UCSD-AML1 (cell line): ENCODE measurements around the gene GRAMD2A.
A peak's percentile ranks its signal among the peaks of the same experiment; 100 is the strongest.

Experiments used
- DNase-seq: peaks from one replicate; lab custom pipeline; 2025; ENCODE audit not compliant: unreplicated experiment; lab: John Stamatoyannopoulos, UW

Gene GRAMD2A

DNA sequence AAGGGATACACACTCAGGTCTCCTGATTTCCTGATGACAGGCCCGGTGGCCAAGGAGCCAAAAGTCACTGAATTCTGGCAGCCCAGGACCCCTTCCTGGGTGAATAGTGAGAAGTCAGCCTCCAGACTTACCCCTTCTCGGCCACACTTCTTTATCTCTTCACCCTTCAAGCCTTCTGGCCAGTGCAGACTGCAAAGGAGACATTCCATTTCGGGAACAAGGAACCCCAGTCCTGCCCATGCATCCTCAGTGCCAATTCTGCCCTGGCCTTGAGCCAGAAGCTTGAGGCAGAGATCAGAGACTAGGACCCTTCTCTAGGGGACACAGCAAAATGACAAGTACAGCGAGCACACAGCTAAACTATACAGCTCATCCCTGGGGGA, 28.8 kb downstream of the GRAMD2A start:
- DNase-seq, result no peak

DNA sequence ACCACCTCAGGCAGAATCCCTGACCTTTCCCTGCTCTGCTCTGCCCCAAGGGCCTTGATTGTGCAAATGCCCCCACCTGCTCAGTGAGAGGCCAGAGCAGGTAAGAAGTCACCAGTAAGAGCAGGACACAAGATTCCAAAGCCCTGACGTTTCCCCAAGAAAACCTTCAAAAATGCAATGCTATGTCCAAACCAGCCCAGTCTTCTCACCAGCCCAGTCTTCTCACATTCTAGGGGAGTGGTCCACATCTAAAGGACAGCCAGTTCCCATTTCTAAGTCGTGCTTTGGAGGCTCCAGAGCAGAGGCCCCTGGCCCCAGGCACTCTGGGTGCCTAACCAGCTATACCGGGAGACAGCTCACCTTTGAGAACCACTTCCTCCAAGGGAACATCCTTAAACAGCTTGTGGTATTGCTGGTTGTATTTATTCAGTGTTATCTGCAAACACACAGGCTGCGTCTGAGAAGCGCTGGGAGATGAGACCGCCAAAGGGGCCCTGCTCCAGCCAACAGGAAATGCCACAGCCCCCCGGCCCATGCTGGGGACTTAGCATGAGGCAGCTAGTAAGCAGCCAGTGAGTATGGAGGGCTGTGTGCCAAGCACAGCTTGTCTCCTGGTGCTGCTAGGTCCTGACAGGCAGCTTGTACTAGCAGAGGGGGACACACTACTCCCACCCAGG, 29.3 kb downstream of the GRAMD2A start:
- peak; percentile 28 for DNase-seq

DNA sequence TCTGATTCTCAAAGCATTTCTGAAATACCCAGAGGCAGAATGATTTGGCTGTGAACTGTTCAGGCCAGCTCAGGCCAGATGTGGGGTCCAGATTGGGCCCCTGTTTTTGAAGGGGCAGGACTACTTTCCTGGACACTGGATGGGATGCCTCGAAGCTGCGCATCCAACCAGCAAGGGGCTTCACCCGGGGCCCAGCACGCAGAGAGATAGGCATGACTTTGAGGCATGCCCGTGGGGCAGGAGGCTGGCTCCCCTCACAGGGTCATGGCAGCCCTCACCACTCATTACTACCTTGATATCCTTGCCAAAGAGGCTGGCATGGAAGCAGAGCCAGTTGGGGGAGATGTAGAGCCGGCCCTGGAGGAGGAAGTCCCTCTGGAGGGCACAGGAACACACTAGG, 30.1 kb downstream of the GRAMD2A start:
- no peak for DNase-seq

DNA sequence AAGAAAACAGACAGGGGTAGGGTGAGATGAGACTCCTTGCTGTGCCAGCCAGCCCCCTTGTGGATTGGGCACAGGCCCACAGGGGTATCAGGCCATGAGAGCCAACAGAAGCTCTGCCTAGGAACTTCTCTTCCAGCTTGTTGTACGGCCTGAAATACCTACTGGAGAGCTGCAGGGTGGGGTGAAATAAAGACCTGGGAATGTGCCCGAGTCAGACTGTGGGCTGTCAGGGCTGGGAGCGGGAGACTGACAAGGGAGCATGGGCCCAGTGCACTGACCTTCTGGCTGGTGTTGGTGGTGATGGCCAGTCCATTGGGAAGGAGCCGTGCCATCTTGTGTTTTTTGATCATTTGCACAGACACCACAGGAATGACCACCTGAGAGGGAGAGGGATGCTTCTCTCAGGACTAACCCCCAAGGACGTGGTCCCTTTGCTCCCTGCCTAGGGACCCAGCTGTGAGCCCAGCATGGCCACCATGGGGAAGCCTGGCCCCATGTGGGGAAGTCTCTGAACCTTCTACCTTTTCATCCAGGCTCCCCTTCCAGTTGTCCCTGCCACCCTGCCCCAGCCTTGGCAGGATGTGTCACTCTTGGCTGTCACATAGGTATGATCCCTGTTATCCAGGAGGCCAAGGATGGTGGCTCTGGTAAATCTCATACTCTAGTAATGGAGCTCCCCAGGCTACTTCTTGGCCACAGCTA, 30.7 kb downstream of the GRAMD2A start:
- DNase-seq, result no peak

DNA sequence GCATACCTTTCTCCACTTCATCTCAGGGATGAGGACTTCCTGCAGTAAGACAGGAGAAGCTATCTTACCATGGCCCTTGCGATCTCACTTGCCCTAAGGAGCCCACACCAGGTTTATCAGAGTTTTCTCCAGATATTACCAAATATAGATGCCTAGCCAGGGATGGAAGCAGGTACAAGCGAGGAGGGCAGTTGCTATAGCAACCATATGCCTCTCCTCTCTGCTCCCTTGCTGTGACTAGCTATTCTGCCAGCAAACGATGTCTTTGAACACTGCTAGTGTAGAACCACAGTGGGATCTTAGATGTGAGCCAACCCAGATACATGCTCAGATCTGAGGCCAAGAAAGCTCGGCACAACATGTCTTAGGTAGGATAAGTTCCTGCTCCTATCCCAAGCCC, 33.9 kb downstream of the GRAMD2A start:
- DNase-seq, result no peak

DNA sequence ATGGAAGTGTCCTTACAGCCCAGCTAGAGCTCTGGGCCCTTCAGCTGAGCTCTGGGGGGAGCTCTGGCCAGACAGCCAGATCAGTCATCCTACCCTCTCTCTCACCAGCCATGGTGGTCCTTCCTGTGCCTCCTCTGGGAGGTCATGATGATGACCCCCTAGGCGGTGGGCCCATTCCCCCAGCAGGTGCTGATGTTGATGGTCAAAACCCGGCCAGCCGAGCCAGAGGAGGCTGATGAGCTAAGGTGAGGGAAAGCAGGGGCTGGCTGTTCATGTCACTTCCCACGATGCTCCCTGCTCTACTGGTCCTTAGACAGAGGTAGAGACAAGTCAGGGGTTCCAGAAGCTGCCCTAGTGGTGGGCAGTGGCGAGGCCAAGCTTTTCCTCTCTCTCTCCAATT, 35.0 kb downstream of the GRAMD2A start:
- DNase-seq, result no peak

DNA sequence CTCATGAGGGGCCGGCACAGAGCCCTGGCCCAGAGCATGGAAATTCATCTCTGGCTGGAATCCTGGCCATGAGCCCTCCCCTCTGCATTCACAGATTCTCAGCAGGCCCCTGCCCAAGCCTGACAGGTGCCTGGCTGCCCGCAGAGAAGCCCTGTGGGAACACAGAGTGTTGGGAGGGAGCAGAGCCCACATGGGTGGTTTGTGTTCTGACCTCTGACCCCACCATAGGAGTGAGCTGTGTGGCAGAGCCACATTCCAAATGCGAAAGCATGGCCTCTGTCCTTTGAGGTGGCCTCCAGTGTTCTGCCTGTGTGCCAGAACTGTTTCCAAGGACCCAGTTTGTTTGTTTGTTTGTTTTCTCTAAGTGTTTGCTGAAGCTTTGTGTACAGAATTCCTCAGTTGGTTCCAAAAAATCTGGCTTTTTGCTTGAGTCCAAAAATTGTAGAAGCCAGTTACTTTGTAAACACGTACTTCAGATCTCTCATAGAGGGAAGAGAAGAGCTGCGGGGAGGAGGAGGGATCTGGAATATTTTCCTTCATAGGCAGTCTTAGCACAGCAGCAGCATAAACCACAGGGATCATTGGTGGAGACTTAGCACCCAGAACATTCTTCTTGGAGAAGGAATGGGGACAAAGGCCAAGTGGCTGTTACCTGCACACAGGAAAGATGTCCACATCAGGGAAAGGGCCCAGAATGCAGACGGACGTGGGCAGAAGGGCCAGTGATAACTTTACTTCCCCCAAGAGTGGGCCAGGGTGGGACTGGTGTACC, 36.0 kb downstream of the GRAMD2A start:
- DNase-seq, result no peak

DNA sequence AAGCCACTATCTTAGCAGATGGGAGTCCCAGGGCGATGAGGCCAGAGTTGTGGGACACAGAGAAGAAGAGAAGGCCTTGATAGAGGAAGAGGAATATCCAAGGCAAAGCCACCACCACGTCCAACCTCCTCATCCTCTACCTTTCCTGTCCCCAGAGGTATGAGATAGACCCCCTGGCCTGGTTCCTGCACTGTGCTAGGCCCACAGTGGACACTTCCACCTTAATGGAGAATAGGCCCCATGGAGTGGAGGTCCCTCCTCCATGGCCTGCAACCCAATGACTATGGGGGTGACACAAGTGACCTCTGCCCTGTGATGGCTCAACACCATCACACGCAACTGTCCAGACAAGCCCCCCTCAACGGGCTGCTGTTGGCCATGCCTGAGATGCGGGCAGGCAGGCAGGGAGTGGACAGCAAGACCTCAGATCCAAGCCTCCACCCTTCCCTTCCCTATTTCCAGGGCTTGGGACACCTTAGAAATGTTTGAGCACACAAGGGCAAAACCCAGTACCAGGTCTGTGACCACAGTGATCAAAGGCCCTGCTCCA, 36.8 kb downstream of the GRAMD2A start:
- DNase-seq, result no peak

DNA sequence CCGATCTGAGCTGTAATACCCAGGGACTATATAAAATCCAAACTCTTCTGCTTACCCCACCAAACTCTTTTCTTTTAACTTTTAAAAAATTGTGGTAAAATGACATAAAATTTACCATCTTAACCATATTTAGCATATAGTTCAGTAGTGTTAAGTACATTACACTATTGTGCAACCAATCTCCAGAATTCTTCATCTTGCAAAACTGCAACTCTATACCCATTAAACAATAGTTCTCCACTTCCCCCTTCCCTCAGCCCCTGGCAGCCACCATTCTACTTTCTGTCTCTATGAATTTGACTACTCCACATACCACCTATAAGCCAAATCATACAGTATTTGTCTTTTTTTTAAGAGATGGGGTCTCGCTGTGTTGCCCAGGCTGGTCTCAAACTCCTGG, 40.7 kb downstream of the GRAMD2A start:
- no peak for DNase-seq

DNA sequence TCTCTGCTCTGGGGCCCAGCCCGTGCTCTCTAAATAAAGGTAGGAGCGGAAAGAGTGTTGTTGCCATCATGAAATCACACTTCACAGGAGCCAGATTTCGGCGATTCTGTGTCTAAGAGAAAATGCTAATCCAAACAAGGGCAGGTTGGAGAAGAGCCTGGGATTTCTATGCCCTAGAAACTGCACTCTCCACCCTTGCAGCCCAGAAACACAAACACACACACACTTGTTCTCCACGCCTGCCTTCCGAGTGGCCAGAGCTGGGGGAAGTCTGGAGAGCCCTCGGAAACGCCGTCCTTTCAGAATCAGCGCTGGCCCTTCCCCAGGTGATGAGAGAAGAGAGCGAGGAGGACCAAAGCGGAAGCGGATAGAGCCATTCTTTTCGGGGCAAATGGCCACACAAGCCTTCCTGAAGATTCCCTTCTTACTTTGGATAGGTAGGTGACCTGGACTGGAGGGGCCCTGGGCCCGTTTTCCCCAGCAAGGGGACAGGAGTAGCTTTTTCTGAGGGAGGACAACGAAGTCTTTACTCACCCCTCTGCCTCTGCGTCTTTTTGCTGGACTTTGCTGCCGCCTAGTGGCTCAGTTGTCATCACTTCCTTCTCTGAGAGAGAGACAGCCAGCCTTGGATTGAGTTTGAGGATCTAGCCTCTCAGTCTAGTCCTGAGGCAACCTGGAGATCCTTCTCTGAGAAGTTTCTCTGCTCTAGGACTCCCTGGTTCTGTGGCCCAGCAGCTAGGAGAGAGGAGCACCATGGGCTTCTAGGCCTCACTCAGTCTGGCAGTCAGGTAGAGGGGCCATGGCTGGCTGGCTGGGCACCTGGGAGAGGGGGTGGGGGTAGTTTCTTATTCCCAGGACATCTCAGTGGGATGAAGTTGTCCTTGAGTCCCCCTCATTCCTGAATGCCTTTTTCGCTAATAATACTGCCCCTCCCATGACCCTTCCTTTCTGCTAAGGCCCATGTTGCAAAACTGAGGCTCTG, 41.7 kb downstream of the GRAMD2A start:
- peak; percentile 76 for DNase-seq

DNA sequence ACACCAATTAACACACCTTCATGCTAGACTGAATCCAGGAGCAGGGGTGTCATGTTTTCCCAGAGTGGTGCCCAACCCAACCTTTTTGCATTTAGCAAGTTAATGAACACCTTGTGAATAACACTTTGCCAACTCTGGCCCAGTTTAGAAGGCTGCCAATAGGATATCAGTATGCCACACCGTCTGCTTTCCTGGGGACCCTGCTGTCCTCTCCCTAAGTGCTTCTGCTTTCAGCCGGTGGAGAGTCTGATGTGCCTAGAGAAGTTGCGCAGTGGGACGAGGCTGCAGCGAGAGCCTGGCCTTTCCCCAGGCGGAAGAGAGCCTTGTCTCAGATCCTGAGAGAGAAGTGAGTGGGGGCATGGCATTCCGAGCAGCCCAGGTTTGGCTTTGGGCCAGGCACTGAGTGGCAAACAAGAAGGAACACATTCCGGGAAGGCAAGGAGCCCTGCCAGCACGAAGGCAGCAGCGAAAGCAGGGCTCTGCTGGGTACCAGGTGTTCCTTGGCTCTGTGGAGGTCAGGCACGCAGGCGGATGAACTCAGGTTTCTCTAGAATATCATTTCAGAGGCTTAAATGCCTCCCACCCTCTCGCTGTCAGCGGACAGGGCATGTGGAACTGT, 42.5 kb downstream of the GRAMD2A start:
- DNase-seq, result no peak

DNA sequence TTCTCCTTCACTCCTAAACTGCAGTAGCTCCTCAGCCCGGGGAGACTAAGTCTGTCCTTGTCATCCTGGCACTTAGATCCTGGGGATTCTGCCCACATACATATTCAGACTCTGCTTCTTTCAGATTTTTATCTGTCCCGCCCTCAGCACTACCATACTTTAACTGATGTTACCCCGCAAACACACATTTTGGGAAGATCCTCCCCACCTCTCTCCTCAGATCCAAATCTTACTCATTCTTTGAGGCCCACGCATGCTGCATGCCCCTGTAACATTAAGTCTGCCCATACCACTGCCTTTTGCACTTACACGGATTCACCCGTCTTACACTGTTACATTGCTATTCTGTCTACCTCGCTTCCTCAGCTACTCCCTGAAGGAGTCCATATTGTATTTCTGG, 43.3 kb downstream of the GRAMD2A start:
- no peak for DNase-seq

DNA sequence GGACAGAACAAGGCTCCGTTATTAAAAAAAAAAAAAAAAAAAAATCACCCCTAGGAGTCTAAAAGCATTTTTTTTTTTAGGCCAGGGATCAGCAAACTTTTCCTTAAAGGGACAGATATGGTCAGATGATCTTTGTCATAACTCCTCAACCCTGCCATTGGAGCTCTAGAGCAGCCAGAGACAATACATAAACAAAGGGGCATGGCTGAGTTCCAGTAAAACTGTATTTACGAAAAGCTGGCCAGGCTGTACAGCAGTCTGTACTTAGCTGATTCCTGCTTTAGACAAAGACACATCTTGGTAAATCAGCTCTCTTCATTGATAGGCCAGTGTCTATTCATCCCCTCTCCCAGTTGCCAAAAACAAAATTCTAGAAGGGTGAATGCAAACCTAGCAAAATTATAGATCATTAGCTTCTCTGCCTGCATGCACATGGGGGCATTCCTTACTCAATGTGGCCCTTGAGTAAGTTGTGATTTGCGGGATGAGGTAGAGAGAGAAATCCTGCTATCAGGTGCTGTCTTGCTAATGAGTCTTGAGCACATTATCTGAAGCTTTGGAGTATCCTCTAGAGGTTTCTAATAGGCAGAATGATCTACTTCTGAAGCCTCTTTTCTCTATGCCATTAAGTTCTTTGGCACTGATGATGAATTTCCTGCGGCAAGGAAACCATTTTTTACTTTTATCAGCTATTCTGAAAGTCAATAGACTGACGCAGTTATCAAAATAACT, 44.2 kb downstream of the GRAMD2A start:
- no peak for DNase-seq

DNA sequence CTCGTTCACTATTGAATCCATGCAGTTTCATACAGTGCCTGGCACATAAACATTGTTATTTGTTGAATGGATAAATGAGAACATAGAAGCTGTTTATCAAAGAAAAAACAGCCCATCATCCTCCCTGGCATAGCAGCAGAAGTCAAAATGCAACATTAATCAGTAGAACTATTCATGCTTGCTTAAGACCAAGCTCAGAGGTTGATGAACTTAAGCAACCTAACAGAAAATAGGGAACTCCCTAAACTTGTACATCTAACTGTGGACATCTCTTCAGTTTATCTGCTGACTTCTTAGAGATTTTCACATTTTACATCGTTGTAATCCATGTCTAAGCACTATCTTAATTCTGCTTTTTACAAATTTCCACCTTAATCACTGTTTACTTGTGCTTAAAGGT, 50.2 kb downstream of the GRAMD2A start:
- DNase-seq, result no peak

DNA sequence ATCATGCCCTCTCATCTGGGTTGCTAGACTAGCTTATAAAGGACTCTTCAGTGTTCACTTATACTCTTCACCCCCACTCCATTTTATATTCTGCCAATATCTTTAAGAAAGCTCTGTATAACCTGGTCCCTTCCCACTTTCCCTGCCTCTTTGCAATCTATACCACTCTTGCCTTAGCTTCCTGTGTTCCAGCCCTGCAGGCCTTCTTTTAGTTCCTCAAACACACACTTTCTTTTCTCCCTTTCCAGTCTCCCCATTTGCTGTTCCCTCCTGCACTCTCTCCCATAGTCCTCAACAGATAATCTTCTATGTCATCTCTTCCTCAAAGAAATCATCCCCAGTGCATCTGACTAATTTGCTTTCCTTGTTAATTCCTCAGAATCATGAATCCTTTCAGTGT, 50.7 kb downstream of the GRAMD2A start:
- DNase-seq, result no peak

DNA sequence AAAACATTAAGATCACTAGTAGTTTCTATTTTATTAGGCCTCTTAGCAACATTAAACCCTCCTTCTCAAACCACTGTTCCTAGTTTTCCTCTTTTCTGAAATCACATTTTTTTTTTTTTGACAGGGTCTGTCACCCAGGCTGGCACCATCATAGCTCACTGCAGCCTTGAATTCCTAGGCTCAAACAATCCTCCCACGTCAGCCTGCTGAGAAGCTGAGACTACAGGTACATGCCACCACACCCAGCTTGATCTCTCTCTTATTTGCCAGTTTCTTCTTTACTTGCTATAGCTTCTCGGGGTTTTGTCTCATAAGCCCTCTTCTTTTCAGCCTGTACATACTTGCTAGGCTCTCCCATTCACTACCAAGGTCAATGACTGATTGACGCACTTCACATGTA, 51.4 kb downstream of the GRAMD2A start:
- DNase-seq, result no peak

DNA sequence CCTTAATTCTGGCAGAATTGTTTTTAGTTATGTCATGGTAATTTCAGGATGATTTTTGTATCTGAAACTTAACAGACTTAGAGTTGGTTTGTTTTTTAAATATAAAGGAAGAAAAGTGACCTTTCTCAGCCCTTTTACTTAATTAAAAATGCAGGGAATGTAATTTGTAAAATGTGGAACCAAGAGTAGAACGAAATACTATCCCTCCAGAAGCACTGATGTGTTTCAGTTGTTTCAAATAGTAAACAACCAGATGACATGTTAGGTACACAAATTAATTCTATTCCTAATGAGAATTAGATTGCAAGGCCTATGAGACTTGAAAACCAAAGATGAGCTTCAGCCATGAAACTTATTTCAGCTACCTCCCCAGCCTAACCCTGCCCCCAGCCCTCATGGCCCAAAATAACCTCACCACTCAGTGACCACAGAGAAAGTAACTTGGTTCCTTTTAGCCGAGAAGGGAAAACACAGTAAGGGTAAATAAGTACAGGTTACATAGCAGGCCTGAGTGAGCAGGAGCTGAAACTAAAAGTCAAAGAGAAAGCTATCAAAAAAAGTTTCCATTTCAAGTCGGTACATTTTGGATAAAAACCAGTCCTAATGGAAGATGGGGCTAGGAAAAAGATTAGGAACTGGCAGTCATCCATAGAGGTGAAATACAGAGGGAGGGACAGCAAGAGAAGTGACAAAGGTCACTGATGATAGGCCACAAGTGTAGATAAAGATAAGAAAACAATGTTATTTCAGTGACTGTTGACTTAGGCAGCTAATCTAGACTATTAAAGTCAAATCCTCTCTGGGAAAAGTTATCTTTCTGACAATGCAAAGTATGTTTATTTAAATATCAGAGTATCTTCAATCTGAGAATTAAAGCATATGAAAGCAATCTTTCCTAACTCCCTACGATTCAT, 56.2 kb downstream of the GRAMD2A start:
- peak; percentile 15 for DNase-seq

DNA sequence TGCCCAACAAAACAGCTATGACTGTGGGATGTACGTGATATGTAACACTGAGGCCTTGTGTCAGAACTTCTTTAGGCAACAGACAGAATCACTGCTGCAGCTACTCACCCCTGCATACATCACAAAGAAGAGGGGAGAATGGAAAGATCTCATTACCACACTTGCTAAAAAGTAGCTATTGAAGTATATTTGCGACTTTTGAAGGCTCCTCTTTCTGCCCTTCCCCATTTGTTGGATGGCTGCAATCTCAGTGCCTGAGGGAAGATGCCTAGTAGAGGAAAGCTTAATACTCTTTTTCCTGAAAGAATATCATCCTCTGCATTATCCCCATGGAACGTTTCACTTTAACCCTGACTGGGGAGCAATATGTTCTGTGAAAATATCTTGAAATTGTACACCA, 57.5 kb downstream of the GRAMD2A start:
- no peak for DNase-seq

DNA sequence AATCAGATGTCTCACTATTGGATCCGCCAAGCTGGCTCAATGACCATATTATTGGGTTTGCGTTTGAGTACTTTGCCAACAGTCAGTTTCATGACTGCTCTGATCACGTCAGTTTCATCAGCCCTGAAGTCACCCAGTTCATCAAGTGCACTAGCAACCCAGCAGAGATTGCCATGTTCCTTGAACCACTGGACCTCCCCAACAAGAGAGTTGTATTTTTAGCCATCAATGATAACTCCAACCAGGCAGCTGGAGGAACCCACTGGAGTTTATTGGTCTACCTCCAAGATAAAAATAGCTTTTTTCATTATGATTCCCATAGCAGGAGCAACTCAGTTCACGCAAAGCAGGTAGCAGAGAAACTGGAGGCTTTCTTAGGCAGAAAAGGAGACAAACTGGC, 57.9 kb downstream of the GRAMD2A start:
- DNase-seq, result no peak
